ENCODE results near the gene LRRN2.

The LRRN2 gene

DNA sequence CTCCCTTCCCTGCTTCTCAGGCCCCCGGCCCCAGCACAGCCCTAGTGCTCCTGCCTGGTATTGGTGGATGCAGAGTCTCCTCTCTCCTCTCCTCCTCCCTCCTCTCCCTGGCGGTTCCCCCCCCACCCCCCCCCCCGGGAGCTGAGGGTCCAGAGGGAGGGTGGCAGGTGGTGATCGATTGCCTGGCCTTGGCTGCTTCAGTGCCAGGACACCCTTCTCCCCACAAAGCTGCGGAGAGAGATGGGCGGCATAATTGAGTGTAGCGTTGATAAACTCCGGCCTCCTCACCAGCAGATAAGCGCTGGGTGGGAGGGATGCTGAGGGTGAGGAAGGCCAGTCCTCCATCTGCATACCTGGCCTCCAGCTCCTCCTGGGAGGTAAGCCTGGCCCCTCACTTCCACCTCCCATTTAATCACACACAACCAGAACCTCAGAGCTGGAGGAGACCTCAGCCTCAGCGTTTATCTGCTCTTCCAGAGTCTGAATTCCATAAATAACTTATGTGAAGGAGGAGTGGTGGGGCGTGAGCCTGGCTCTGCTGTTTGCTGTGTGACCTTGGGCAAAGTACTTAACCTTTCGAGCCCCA is 60.8 kb downstream of the LRRN2 start:
- no peak overlapping the region for H3K27ac ChIP-seq (ENCODE audit: low read depth, low read length)
- peaks cover 22% of the 10 kb centered on the region for H3K4me1 ChIP-seq (ENCODE audit: control insufficient read depth, insufficient read depth, low read length)
- H3K27me3 ChIP-seq (ENCODE audit: control insufficient read depth, insufficient read depth, low read length), result no peaks in the 10 kb centered on the region
- no peak overlapping the region for H3K9ac ChIP-seq (ENCODE audit: low read length)
- H3K36me3 ChIP-seq (ENCODE audit: control insufficient read depth, insufficient read depth, low read length), result no peaks in the 10 kb centered on the region
- H3K9me3 ChIP-seq (ENCODE audit: control insufficient read depth, insufficient read depth, low read depth, low read length), result peaks cover 7% of the 10 kb centered on the region; the same call in 1 of the 2 replicates
- H3K4me3 ChIP-seq (ENCODE audit: low read depth, low read length), result no peak overlapping the region

- Histone ChIP-seq H3K27ac (ENCODE audit: low read depth, low read length) (no peak overlapping the region), H3K27me3 (ENCODE audit: control insufficient read depth, insufficient read depth, low read length) (no peaks in the 10 kb centered on the region), H3K4me1 (ENCODE audit: control insufficient read depth, insufficient read depth, low read length) (peaks cover 22% of the 10 kb centered on the region), H3K36me3 (ENCODE audit: control insufficient read depth, insufficient read depth, low read length) (no peaks in the 10 kb centered on the region), H3K4me3 (ENCODE audit: low read depth, low read length) (no peak overlapping the region), H3K9me3 (ENCODE audit: control insufficient read depth, insufficient read depth, low read depth, low read length) (no peaks in the 10 kb centered on the region), H3K9ac (ENCODE audit: low read length) (no peak overlapping the region)
Measured at GRCh38 chr1:204623894-204624361, 61.6 kb downstream of the LRRN2 start.

DNA sequence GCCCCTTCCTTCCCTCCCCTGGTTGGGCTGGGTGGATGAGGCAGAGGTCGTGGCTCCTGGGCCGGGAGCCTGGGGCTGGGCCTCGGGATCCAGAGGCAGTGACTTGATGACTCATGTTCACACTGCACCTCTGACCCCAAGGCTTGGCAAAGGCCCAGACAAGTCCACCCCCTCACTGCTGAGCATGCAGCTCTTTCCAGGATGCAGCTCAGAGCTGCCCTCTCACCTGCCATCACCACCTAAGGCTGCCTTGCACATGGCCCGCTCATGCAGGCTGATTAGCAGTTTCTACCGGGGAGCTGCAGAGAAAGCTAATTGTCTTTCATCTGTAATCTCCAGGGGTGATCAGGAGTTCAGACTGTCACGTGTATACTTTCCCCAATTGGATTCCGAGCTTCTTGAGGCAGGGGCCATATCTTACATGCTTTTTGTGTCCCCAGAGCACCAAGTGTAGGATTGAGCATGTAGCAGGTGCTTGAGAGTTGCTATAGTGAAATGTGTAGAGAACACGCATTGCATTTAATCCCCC is 62.1 kb downstream of the LRRN2 start:
- Histone ChIP-seq H3K27ac (ENCODE audit: low read depth, low read length) (no peak overlapping the region), H3K36me3 (ENCODE audit: control insufficient read depth, insufficient read depth, low read length) (no peaks in the 10 kb centered on the region), H3K9ac (ENCODE audit: low read length) (no peak overlapping the region), H3K27me3 (ENCODE audit: control insufficient read depth, insufficient read depth, low read length) (no peaks in the 10 kb centered on the region), H3K4me3 (ENCODE audit: low read depth, low read length) (no peak overlapping the region), H3K4me1 (ENCODE audit: control insufficient read depth, insufficient read depth, low read length) (peaks cover 22% of the 10 kb centered on the region), H3K9me3 (ENCODE audit: control insufficient read depth, insufficient read depth, low read depth, low read length) (no peaks in the 10 kb centered on the region)

DNA sequence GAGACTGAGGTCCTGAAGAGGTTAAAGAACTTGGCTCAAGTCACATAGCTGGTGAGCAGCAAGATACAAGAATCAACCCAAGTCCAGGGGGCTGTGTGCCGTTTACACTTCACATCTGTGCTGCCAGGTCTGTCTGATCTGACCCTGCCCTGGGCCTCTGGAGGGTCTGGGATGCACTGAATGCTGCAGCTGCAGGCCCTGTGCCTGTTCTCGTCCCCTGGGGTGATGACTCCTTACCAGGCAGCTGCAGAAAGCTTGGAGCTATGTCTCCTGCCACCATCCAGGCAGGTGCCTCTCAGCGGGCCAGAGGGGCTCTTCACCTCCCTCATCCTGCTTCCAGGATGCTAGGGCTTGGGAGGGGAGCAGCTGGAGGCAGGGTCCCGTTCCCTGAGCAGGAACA is 63.5 kb downstream of the LRRN2 start:
- Histone ChIP-seq H3K36me3 (ENCODE audit: control insufficient read depth, insufficient read depth, low read length) (no peaks in the 10 kb centered on the region), H3K27me3 (ENCODE audit: control insufficient read depth, insufficient read depth, low read length) (no peaks in the 10 kb centered on the region), H3K9me3 (ENCODE audit: control insufficient read depth, insufficient read depth, low read depth, low read length) (no peaks in the 10 kb centered on the region), H3K4me3 (ENCODE audit: low read depth, low read length) (no peak overlapping the region), H3K4me1 (ENCODE audit: control insufficient read depth, insufficient read depth, low read length) (peaks cover 22% of the 10 kb centered on the region), H3K27ac (ENCODE audit: low read depth, low read length) (no peak overlapping the region), H3K9ac (ENCODE audit: low read length) (no peak overlapping the region)

GRCh38 chr1:204621396-204621795 is 64.1 kb downstream of the LRRN2 start:
- Histone ChIP-seq H3K4me3 (ENCODE audit: low read depth, low read length) (no peak overlapping the region), H3K27ac (ENCODE audit: low read depth, low read length) (no peak overlapping the region), H3K4me1 (ENCODE audit: control insufficient read depth, insufficient read depth, low read length) (peaks cover 27% of the 10 kb centered on the region), H3K27me3 (ENCODE audit: control insufficient read depth, insufficient read depth, low read length) (no peaks in the 10 kb centered on the region), H3K36me3 (ENCODE audit: control insufficient read depth, insufficient read depth, low read length) (no peaks in the 10 kb centered on the region), H3K9ac (ENCODE audit: low read length) (no peak overlapping the region), H3K9me3 (ENCODE audit: control insufficient read depth, insufficient read depth, low read depth, low read length) (no peaks in the 10 kb centered on the region)

DNA sequence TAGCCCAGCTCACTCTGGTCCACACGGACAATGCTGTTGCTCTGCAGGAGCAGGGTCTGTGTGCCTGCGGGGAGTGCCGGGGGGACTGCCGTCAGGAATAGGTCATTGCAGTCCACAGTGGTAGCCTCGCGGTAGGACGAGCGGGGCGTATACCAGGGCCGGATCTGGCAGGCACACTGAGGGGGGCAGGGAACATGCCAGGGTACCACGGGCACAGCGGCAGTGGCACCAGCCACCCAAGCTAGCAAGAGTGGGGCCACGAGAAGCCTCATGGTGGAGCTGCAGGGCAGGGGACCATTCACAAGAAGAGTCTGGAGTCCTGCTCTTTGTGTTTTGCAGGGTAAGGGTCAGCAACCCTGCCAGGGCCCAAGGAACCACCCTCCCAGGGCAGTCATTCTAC is 65.8 kb downstream of the LRRN2 start:
- H3K36me3 ChIP-seq (ENCODE audit: control insufficient read depth, insufficient read depth, low read length), result no peaks in the 10 kb centered on the region
- no peak overlapping the region for H3K4me3 ChIP-seq (ENCODE audit: low read depth, low read length)
- no peaks in the 10 kb centered on the region for H3K9me3 ChIP-seq (ENCODE audit: control insufficient read depth, insufficient read depth, low read depth, low read length)
- H3K4me1 ChIP-seq (ENCODE audit: control insufficient read depth, insufficient read depth, low read length), result peaks cover 23% of the 10 kb centered on the region
- no peak overlapping the region for H3K27ac ChIP-seq (ENCODE audit: low read depth, low read length)
- H3K27me3 ChIP-seq (ENCODE audit: control insufficient read depth, insufficient read depth, low read length), result no peaks in the 10 kb centered on the region
- no peak overlapping the region for H3K9ac ChIP-seq (ENCODE audit: low read length)

DNA sequence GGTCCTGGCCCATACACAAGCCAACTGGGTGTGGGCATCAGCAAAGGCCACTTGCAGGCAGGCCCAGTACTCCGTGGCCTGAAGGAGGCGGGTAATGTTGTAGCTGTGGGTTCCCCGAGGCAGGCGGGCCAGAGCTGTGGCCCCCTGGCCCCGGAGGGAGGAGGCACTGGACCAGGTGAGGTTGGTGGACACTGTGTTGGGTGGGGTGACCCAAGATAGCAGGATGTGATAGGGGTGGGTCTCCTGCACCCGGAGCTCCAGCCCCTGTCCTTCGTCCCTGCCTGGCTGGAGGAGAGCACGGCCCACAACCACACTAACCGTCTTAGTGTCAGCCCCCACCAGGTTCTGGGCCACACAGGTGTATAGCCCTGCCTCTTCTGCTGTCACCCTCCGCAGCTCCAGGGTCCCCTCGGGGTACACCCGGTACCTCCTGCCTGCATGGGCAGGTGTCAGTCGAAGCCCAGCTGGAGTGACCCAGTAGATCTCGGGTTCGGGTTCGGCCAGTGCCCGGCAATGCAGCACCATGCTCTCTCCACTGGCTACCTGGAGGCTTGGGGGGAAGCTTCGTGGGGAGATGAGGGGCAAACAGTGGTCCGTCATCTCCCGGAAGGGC is 67.3 kb downstream of the LRRN2 start:
- Histone ChIP-seq H3K9ac (ENCODE audit: low read length) (no peak overlapping the region), H3K9me3 (ENCODE audit: control insufficient read depth, insufficient read depth, low read depth, low read length) (no peaks in the 10 kb centered on the region), H3K36me3 (ENCODE audit: control insufficient read depth, insufficient read depth, low read length) (no peaks in the 10 kb centered on the region), H3K4me3 (ENCODE audit: low read depth, low read length) (no peak overlapping the region), H3K4me1 (ENCODE audit: control insufficient read depth, insufficient read depth, low read length) (peaks cover 8% of the 10 kb centered on the region; the same call in 1 of the 2 replicates), H3K27ac (ENCODE audit: low read depth, low read length) (no peak overlapping the region), H3K27me3 (ENCODE audit: control insufficient read depth, insufficient read depth, low read length) (0 out of 2 replicates have a peak, but pooled peaks cover 3% of the 10 kb centered on the region)

DNA sequence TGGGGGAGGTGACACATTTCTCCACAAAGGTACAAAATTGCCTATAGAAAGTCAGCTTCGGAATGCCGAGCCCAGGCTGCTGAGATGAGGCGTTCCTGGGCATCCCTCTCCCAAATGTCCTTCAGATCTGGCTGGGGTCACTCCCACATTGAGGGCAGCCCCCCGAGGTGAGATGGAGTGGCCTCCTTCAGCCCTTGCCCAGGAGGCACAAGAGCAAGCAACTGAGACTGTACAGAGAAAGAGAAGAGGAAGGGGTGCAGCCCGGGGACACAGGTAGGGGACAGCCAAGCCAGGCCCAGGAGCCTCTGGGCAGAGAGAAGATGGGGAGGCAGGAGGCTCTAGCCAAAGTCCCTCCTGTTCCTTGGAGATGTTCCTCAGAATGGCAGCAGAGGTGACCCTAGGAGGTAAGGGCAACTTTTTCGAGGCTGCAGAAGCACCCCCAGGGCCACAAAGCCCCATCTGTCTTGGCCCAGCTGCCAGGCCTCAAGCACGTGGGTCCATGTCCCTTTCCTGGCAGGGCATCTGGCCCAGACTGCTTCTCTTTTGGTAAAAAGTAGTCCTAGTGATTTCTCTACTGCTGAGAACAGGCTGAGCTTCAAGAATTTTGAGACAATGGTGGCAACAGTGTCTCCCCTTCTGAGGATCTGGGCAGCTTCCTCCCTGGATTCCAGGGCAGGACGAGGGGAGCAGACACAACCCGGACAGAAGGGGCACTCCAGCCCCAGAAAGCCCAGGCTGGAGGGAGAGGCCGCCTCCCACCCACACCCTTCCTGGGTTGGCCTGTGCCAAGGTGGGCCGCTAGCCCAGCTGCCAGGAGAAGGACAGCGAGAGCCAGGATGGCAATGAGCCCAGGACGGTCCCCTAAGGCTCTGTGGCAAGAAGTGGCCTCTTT is 68.0 kb downstream of the LRRN2 start:
- Histone ChIP-seq H3K27ac (ENCODE audit: low read depth, low read length) (no peak overlapping the region), H3K36me3 (ENCODE audit: control insufficient read depth, insufficient read depth, low read length) (no peaks in the 10 kb centered on the region), H3K9ac (ENCODE audit: low read length) (no peak overlapping the region), H3K4me1 (ENCODE audit: control insufficient read depth, insufficient read depth, low read length) (peaks cover 5% of the 10 kb centered on the region; the same call in 1 of the 2 replicates), H3K4me3 (ENCODE audit: low read depth, low read length) (no peak overlapping the region), H3K27me3 (ENCODE audit: control insufficient read depth, insufficient read depth, low read length) (0 out of 2 replicates have a peak, but pooled peaks cover 3% of the 10 kb centered on the region), H3K9me3 (ENCODE audit: control insufficient read depth, insufficient read depth, low read depth, low read length) (no peaks in the 10 kb centered on the region)

DNA sequence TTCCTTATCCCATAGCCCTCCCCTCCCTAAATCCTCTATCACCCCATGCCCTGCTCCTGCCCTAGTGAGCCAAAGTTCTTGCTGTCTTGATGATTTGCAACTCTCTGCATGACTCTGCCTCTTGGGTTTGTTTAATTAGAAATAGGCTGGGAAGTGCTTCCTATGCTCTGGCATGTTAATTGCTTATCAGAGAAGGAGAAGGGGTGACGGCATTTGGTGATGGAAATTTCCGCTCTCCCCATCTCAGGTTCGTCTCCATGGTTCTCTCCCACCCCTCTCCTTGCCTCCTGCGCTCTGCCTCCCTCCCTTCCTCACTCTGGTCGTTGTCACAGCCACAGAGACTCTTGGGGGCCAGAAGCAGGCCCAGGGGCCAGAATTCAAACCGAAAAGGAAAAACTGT is 68.9 kb downstream of the LRRN2 start:
- no peaks in the 10 kb centered on the region for H3K36me3 ChIP-seq (ENCODE audit: control insufficient read depth, insufficient read depth, low read length)

DNA sequence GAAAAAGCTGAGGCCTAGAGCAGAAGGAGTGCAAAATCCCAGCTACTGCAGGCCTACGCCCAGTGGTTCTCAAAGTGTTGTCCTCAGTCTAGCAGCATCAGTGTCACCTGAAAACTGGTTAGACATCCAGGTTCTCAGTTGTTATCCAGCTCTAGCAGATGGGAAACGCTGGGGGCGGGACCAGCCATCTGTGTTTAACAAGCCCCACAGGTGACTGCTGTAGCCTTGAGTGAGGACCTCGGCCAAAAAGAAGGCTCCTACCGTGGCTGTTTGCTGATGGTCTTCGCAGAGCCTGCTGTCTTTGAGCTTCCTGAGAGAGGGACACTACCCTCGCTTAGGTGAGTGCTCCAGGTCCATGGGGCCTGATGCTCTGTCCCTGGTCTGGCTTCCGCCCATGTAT is 69.7 kb downstream of the LRRN2 start:
- Histone ChIP-seq H3K9ac (ENCODE audit: low read length) (no peak overlapping the region), H3K4me1 (ENCODE audit: control insufficient read depth, insufficient read depth, low read length) (peaks cover 5% of the 10 kb centered on the region; the same call in 1 of the 2 replicates), H3K27me3 (ENCODE audit: control insufficient read depth, insufficient read depth, low read length) (0 out of 2 replicates have a peak, but pooled peaks cover 3% of the 10 kb centered on the region), H3K4me3 (ENCODE audit: low read depth, low read length) (no peak overlapping the region), H3K36me3 (ENCODE audit: control insufficient read depth, insufficient read depth, low read length) (no peaks in the 10 kb centered on the region), H3K9me3 (ENCODE audit: control insufficient read depth, insufficient read depth, low read depth, low read length) (no peaks in the 10 kb centered on the region), H3K27ac (ENCODE audit: low read depth, low read length) (no peak overlapping the region)

More for the DNA sequence above, 68.9 kb downstream of the LRRN2 start:
- H3K27me3 ChIP-seq (ENCODE audit: control insufficient read depth, insufficient read depth, low read length), result 0 out of 2 replicates have a peak, but pooled peaks cover 3% of the 10 kb centered on the region
- peaks cover 5% of the 10 kb centered on the region; the same call in 1 of the 2 replicates for H3K4me1 ChIP-seq (ENCODE audit: control insufficient read depth, insufficient read depth, low read length)
- no peak overlapping the region for H3K4me3 ChIP-seq (ENCODE audit: low read depth, low read length)
- H3K27ac ChIP-seq (ENCODE audit: low read depth, low read length), result no peak overlapping the region
- no peak overlapping the region for H3K9ac ChIP-seq (ENCODE audit: low read length)
- no peaks in the 10 kb centered on the region for H3K9me3 ChIP-seq (ENCODE audit: control insufficient read depth, insufficient read depth, low read depth, low read length)
